Mesenchymal stem cell (in vitro differentiated cells and primary cell): ENCODE results near the gene CHCHD4.
A peak's percentile ranks its signal among the peaks of the same experiment; 100 is the strongest.

Source experiments
- DNase-seq: peaks from one replicate; pipeline ENCODE4 v3.0.0-alpha.2; 2013
- H2AFZ ChIP-seq: one replicate; pipeline ENCODE4 v1.6.1; 2013; ENCODE audit warnings: low read depth, mild to moderate bottlenecking, control low read depth, inconsistent platforms, low read length, moderate library complexity
- H2AK5ac ChIP-seq: 2 replicates; pipeline ENCODE4 v1.6.1; 2013; ENCODE audit warnings: low read length, moderate library complexity, mild to moderate bottlenecking, inconsistent platforms; ENCODE audit not compliant: severe bottlenecking
- H2BK120ac ChIP-seq: one replicate; pipeline ENCODE4 v1.6.1; 2013; ENCODE audit warnings: low read depth, mild to moderate bottlenecking, inconsistent platforms, low read length, moderate library complexity
- H2BK12ac ChIP-seq, 2 experiments: one replicate each; pipeline ENCODE4 v1.6.1; 2013; ENCODE audit warnings: inconsistent platforms in 2 of 2, low read length in 2 of 2, mild to moderate bottlenecking in 2 of 2, moderate library complexity in 2 of 2, control low read depth in 1 of 2
- H2BK15ac ChIP-seq: one replicate; pipeline ENCODE4 v1.6.1; 2013; ENCODE audit warnings: mild to moderate bottlenecking, low read depth, inconsistent platforms; ENCODE audit not compliant: poor library complexity, severe bottlenecking
- H2BK5ac ChIP-seq: 2 replicates; pipeline ENCODE4 v1.6.1; 2013; ENCODE audit warnings: low read depth, mild to moderate bottlenecking, low read length, control low read depth, inconsistent platforms; ENCODE audit not compliant: poor library complexity, severe bottlenecking
- H3K14ac ChIP-seq, 2 experiments: one replicate each; pipeline ENCODE4 v1.6.1; 2013; ENCODE audit warnings: inconsistent platforms in 2 of 2, low read length in 2 of 2, control low read depth in 1 of 2, mild to moderate bottlenecking in 1 of 2, moderate library complexity in 1 of 2
- H3K18ac ChIP-seq, 2 experiments: one replicate each; pipeline ENCODE4 v1.6.1; 2013; ENCODE audit warnings: inconsistent platforms in 2 of 2, low read length in 2 of 2, control low read depth in 1 of 2, low read depth in 1 of 2, mild to moderate bottlenecking in 1 of 2
- H3K23ac ChIP-seq, 2 experiments: one replicate each; pipeline ENCODE4 v1.6.1; 2013; ENCODE audit warnings: inconsistent platforms in 2 of 2, low read length in 2 of 2, mild to moderate bottlenecking in 2 of 2, moderate library complexity in 2 of 2, control low read depth in 1 of 2
- H3K27ac ChIP-seq: 2 replicates; pipeline ENCODE4 v1.5.1; 2013; ENCODE audit warnings: mild to moderate bottlenecking, moderate library complexity, low read length, control low read depth, inconsistent platforms; ENCODE audit not compliant: poor library complexity, severe bottlenecking
- H3K27me3 ChIP-seq, 2 experiments: 2 replicates each; pipeline versions ENCODE4 v1.6.1 to v1.7.0; 2013; ENCODE audit warnings: low read length in 2 of 2, mild to moderate bottlenecking in 2 of 2, moderate library complexity in 2 of 2, control low read depth in 1 of 2, inconsistent platforms in 1 of 2; ENCODE audit not compliant: control insufficient read depth in 1 of 2, insufficient read depth in 1 of 2
- H3K36me3 ChIP-seq, 2 experiments: 2 replicates each; pipeline versions ENCODE4 v1.6.1 to v1.7.0; 2013; ENCODE audit warnings: low read length in 2 of 2, control low read depth in 1 of 2, inconsistent platforms in 1 of 2, low read depth in 1 of 2, mild to moderate bottlenecking in 1 of 2; ENCODE audit not compliant: insufficient read depth in 2 of 2, control insufficient read depth in 1 of 2
- H3K4ac ChIP-seq, 2 experiments: one replicate each; pipeline ENCODE4 v1.6.1; 2013; ENCODE audit warnings: inconsistent platforms in 2 of 2, low read length in 2 of 2, mild to moderate bottlenecking in 2 of 2, moderate library complexity in 2 of 2, control low read depth in 1 of 2, low read depth in 1 of 2
- H3K4me1 ChIP-seq: 2 replicates; pipeline ENCODE4 v1.6.1; 2013; ENCODE audit warnings: low read depth, low read length, control low read depth; ENCODE audit not compliant: control insufficient read depth, insufficient read depth
- H3K4me2 ChIP-seq: 2 replicates; pipeline ENCODE4 v1.6.1; 2013; ENCODE audit warnings: low read length, mild to moderate bottlenecking, inconsistent platforms; ENCODE audit not compliant: poor library complexity, severe bottlenecking
- H3K4me3 ChIP-seq, 2 experiments: 2 replicates each; pipeline versions ENCODE4 v1.5.1 to v1.7.0; 2013; ENCODE audit warnings: low read length in 2 of 2, mild to moderate bottlenecking in 2 of 2, control low read depth in 1 of 2, low read depth in 1 of 2; ENCODE audit not compliant: insufficient read depth in 1 of 2
- H3K79me1 ChIP-seq: replicated peaks from 2 replicates; pipeline ENCODE4 v1.6.1; 2013; ENCODE audit warnings: mild to moderate bottlenecking, control low read depth, low read length, inconsistent platforms; ENCODE audit not compliant: poor library complexity, severe bottlenecking
- H3K9ac ChIP-seq: 2 replicates; pipeline ENCODE4 v1.7.0; 2013; ENCODE audit warnings: mild to moderate bottlenecking, low read length, moderate library complexity
- H3K9me3 ChIP-seq: 2 replicates; pipeline ENCODE4 v1.7.0; 2013; ENCODE audit warnings: mild to moderate bottlenecking, low read length; ENCODE audit not compliant: control insufficient read depth
- H4K8ac ChIP-seq: one replicate; pipeline ENCODE4 v1.6.1; 2013; ENCODE audit warnings: inconsistent platforms, mild to moderate bottlenecking, low read length, moderate library complexity
- H4K91ac ChIP-seq: one replicate; pipeline ENCODE4 v1.6.1; 2013; ENCODE audit warnings: mild to moderate bottlenecking, low read length, inconsistent platforms
- WGBS: methylation state at CpG from one replicate; pipeline ENCODE4 v1.1.7; 2013; ENCODE audit warnings: mixed read lengths; 5-methylcytosine and 5-hydroxymethylcytosine counted together

Gene CHCHD4

GRCh38 chr3:14143271-14144225, 18.9 kb upstream of the CHCHD4 start:
- no peak overlapping the region for H4K8ac ChIP-seq
- no peak overlapping the region for H3K4me2 ChIP-seq
- H4K91ac ChIP-seq = no peak overlapping the region
- no peak overlapping the region for H3K23ac ChIP-seq
- H2BK12ac ChIP-seq = no peak overlapping the region
- peak overlapping the region; percentile 26 for H2BK5ac ChIP-seq
- peaks cover 66 to 78% of the 10 kb centered on the region in 2 experiments for H3K36me3 ChIP-seq
- no peaks in the 10 kb centered on the region for H3K27me3 ChIP-seq
- H3K4ac ChIP-seq = no peak overlapping the region
- peak overlapping the region; percentile 5 to 40 for H3K18ac ChIP-seq
- H3K4me1 ChIP-seq = peaks cover 30% of the 10 kb centered on the region
- no peak overlapping the region for H2BK120ac ChIP-seq
- H3K14ac ChIP-seq = no peak overlapping the region
- H3K27ac ChIP-seq = peak overlapping the region; percentile 97
- H3K9me3 ChIP-seq = no peaks in the 10 kb centered on the region
- H2AK5ac ChIP-seq = no peak overlapping the region
- peaks cover 17% of the 10 kb centered on the region for H3K79me1 ChIP-seq
- peak overlapping the region; percentile 95 for H3K9ac ChIP-seq
- DNase-seq = peak; percentile 93
- WGBS = 31% methylated on average over 6 of the region's 7 CpGs
- H2AFZ ChIP-seq = no peak overlapping the region
- peak overlapping the region in 1 of 2 experiments; percentile 47 for H3K4me3 ChIP-seq
- H2BK15ac ChIP-seq = no peak overlapping the region

GRCh38 chr3:14142567-14143270, 18.0 kb upstream of the CHCHD4 start:
- Histone ChIP-seq H3K4me2 (no peak overlapping the region), H3K14ac (no peak overlapping the region), H2AFZ (no peak overlapping the region), H3K4me1 (peaks cover 22% of the 10 kb centered on the region), H3K23ac (no peak overlapping the region), H4K91ac (no peak overlapping the region), H3K9me3 (no peaks in the 10 kb centered on the region), H2BK12ac (peak overlapping the region in 1 of 2 experiments; percentile 68), H2BK120ac (no peak overlapping the region), H3K36me3 (peaks cover 65 to 78% of the 10 kb centered on the region in 2 experiments), H3K27ac (peak overlapping the region; percentile 43), H2AK5ac (peak overlapping the region; percentile 19), H3K4me3 (no peak overlapping the region), H3K18ac (peak overlapping the region in 1 of 2 experiments; percentile 54), H4K8ac (peak overlapping the region; percentile 21), H3K4ac (no peak overlapping the region), H3K9ac (peak overlapping the region; percentile 95), H2BK5ac (no peak overlapping the region), H3K79me1 (peaks cover 16% of the 10 kb centered on the region), H3K27me3 (no peaks in the 10 kb centered on the region), H2BK15ac (no peak overlapping the region)
- peak; percentile 15 for DNase-seq
- WGBS = 82% methylated on average over 8 of the region's 8 CpGs

GRCh38 chr3:14141602-14142341, 17.1 kb upstream of the CHCHD4 start:
- Histone ChIP-seq H2BK12ac (peak overlapping the region; percentile 29 to 85), H3K4me3 (no peak overlapping the region), H3K79me1 (peaks cover 18% of the 10 kb centered on the region), H3K27me3 (no peaks in the 10 kb centered on the region), H3K9me3 (no peaks in the 10 kb centered on the region), H3K18ac (no peak overlapping the region), H3K4me1 (peaks cover 23% of the 10 kb centered on the region), H3K9ac (peak overlapping the region; percentile 95), H3K27ac (no peak overlapping the region), H3K14ac (peak overlapping the region in 1 of 2 experiments; percentile 4), H3K4me2 (no peak overlapping the region), H4K8ac (peak overlapping the region; percentile 10), H2BK5ac (no peak overlapping the region), H3K23ac (no peak overlapping the region), H3K4ac (no peak overlapping the region), H4K91ac (no peak overlapping the region), H2AK5ac (no peak overlapping the region), H3K36me3 (peaks cover 65 to 75% of the 10 kb centered on the region in 2 experiments), H2AFZ (no peak overlapping the region), H2BK15ac (no peak overlapping the region), H2BK120ac (no peak overlapping the region)
- no peak for DNase-seq
- WGBS = 97% methylated on average over 19 of the region's 19 CpGs
